Myometrial cell (primary cell): ENCODE data around the gene PKLR. TPM values are rescaled to one million over a fixed set of nuclear protein-coding genes. Genes with fewer than 3 reads are reported as not detected.

Experiments
- total RNA-seq: library from RNA; depleted of rRNA; stranded (reverse); fragments of >200 nt; gene quantifications from 2 replicates; pipeline ENCODE4 v1.2.3, GENCODE V29; 2015

PKLR gene
- total RNA-seq = not detected in 2 replicates

DNA sequence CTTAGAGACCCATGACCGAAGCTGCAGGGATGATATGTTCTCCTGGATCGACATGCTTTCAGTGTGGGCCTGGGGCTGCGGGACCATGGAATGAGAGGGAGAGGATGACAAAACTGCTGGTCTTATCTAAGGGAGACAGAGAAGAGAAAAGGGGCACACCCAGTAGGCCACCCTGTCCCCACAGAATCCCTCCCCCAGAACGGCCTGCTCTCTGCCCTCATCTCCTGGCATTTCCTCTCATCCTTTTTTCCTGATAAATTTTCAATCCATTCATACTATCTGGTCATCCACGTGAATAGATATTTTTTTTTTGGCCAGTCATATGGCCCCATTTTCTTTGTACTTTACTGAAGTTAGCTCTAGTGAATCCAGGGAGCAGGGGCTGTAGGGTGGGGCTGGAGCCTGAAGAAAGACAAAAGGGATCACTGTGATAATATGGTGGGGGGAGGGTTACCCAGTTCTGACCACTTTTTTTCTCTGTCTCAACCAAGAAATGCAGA lies at the start of gene PKLR:
Gene PKLR (minus strand): TSS at position 97 of the 500 bp plus-strand sequence. CDS start 43 bp downstream, at position 54.

DNA sequence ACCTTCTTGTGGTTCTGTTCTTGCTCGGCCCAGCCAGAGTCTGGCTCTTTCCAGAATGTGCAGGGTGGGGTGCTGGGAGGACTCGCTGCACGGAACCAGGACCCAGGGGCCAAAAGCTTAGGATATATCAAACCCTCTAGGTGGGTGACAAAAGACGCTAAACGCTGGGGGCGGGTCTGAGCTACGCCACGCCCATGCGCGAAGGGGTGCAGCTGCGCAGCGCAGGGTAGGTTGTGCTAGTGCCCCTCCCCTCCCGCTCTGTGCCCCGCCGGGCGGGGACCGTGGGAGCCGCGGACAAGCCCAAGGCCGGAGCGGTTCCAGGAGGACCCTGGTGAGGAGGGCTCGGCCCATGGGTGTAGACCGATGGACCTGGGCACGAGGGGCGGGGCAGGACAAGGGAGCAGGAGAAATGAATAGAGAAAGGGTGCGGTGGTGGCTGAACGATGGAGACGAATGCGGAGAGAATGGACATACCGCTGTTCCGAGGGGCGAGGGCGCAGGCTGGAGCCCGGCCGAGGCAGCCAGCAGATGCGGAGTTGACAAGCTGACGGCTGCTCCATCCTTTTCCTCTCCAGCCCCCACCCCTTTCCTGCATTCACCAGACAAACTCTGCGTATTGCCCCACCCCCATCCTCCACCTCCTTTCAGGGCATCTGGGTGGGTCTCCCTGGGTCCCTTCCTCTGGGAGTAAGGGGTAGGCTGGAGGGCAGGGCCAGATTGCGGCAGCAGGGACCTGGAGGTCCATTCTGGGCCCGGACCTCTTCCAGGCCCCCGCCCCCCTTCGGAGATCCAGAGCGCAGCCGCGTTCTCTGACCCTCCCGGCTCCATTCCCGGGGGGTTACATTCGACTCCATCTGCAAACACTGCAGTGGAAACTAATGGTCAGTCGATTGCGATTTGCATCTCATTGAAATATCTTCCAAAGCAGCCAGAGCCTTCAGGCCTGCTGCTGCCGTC lies 19.7 kb upstream of the PKLR start, which contains the start of gene RUSC1:
Gene RUSC1 (plus strand): TSS at position 234 of the 957 bp plus-strand sequence. CDS start 880 bp downstream, outside the sequence.

GRCh38 chr1:155308493-155309422 lies 7.5 kb upstream of the PKLR start, which contains the start of gene FDPS:
Gene FDPS (plus strand): TSS chr1:155308866. CDS start chr1:155309790, 924 bp downstream.

DNA sequence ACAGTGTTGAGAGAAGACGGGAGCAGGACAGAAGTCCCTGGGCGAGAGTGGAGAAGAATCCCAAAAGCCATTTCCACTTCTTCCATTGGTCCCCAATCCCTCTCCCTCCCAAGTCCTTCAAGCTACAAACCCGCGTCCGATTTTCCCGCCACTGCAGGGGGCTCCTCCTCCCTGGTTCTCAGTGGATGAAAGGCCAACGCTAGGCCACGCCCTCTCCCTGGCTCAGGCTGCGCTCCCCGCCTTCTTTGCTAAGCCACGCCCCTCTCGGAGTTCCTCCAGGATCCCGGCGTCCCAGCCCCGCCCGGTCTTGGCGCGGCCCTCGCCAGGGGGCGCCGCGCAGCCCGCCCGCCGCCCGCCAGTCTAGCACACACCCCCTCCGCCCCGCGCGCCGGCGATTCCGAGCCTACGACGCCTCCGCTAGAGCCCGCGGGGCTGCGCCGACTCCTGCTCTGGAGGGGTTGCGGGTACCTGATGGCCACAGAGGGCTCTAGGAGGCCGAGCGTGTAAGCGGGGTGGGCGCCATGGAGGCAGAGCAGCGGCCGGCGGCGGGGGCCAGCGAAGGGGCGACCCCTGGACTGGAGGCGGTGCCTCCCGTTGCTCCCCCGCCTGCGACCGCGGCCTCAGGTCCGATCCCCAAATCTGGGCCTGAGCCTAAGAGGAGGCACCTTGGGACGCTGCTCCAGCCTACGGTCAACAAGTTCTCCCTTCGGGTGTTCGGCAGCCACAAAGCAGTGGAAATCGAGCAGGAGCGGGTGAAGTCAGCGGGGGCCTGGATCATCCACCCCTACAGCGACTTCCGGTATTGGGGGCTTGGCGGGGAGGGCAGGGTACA lies 24.0 kb downstream of the PKLR start, which contains the start of gene HCN3:
Gene HCN3 (plus strand): TSS at position 394 of the 832 bp plus-strand sequence. CDS start 128 bp downstream, at position 522.

DNA sequence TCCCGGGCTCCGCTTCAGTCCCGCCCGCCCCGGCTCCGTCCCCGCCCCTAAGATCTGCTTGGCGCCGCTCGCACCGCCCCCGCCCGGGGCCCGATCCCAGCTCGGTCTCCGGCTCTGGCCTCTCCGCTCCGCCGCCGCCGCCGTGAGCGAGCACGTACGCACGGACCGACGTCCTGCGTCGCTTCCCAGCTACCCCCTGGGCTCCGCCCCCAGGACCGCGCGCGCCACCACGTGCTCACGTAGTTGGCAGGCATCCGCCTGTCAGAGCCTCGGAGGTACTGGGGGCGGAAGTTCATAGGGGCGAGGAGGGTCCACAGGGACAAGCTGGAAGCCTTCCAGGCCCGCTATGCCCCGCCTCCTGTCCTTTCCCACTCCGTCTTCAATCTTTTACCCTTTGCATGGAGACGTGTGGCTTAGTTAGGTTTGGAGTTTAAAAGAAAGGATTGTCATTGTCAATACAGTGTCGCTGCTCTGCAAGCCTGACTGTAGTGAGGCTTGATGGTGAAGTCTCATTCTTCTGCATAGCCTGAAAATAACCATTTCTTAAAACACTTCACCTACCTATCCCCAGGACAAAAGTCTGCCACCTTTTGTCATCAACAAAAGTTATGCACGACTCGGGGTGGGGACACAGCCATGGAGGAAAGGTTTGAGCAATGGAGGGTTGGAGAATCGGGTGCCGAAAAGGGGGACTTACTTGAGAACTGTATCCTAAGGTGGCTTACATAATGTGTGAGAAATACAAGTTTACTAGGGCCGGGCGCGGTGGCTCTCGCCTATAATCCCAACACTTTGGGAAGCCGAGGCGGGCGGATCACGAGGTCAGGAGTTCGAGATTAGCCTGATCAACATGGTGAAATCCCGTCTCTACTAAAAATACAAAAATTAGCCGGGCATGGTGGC lies 27.6 kb downstream of the PKLR start, which contains the start of gene CLK2:
Gene CLK2 (minus strand): TSS at position 162 of the 903 bp plus-strand sequence. CDS start 2,527 bp downstream, outside the sequence.

DNA sequence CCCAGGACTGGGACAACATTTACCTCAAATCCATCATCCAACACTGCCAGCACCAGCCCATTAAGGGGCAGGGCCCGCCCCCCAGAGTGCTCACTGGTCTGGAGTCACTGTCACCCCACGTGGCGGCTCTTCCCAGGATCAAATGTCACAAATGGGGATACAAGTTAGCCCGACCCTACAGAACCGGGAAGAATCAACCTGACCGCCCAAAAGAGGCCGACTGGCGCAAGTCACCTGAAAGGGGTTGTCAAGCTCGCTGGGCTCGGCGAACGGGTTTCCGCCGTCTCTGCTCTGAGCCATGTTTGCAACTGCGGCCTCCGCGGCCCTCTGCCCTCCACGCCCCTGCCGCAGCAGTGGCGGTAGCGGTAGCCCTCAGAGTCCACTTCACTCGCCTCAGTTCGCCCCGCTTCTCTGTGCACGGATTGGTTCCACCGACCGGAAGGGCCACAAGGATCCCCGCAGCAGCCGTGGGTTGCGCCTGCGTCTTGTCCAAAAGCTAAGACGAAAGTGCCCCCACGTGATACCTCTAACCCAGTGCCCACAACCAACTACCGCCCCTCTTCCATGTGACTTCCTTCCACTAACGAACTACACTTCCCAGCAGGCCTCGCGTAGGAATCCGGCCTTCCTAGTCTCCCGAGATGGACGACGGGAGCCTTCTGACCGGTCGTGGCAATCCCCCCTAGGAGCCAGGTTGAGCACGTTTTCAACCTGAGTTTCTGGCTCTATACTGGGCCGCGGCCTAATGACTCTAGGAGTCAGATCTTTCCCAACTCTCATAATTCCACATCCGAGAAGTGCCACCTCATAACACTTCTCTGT lies 39.2 kb downstream of the PKLR start, which contains the start of gene SCAMP3:
Gene SCAMP3 (minus strand): TSS at position 509 of the 822 bp plus-strand sequence. CDS start 209 bp downstream, at position 300.

DNA sequence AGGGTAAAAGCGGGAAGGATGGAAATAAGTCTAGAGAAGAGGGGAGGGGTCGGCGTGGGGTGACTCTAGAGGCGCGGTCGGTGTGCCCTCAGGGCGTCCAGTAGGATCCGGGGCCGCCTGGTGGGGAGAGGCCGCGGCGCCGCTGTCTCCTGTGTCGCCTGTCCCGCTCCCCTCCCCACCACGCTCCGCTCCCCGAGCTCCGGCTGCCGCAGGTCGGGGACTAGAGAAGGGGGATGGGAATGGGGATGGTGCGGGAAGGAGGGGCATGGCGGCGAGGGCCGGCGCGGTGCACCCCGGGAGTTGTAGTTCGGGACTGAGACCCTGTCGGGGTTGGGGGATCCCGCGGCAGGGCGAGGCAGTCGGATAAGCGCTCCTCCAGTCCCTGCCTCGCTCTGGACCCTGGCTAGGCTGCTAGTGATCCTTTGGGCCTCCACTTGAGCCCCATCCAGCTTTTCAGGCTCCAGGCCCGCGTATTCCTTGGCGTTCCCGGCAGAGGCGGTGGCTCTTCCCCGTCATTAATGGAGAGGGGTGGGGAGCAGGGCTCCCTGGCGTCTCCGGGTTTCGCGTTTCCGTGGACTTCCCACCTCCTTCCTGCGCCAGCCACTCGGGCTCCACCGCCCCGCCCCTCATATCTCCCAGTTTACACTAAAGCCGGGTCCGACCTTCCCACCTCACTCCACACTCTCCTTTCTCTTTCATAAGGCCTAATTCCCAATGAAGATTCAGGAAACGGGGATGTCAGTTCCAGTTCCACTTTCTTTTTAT lies 45.8 kb downstream of the PKLR start, which contains the start of gene ENTREP3:
Gene ENTREP3 (minus strand): TSS at position 241 of the 765 bp plus-strand sequence. CDS start 606 bp downstream, outside the sequence.

Other genes with a start within 250 kb of the PKLR start
- gene EFNA4, start 237.7 kb downstream of the PKLR start, total RNA-seq = 4.6 and 7.8 TPM in 2 replicates
- gene EFNA3, start 222.6 kb downstream of the PKLR start, total RNA-seq = 0.53 and 0.58 TPM in 2 replicates
- not detected in 2 replicates for gene EFNA1, start 173.6 kb downstream of the PKLR start, total RNA-seq
- 78.3 and 119 TPM in 2 replicates for gene SLC50A1, start 165.6 kb downstream of the PKLR start, total RNA-seq
- gene DPM3, start 160.9 kb downstream of the PKLR start, total RNA-seq = 218 and 219 TPM in 2 replicates
- 192 and 276 TPM in 2 replicates for gene KRTCAP2, start 128.1 kb downstream of the PKLR start, total RNA-seq
- 3.7 and 5.8 TPM in 2 replicates for gene TRIM46, start 127.6 kb downstream of the PKLR start, total RNA-seq
- gene THBS3, start 93.5 kb downstream of the PKLR start, total RNA-seq = 19.0 and 21.3 TPM in 2 replicates
- gene MTX1, start 92.7 kb downstream of the PKLR start, total RNA-seq = 105 and 129 TPM in 2 replicates
- 17.9 and 21.0 TPM in 2 replicates for gene ENTREP3, start 46.0 kb downstream of the PKLR start, total RNA-seq
- gene SCAMP3, start 39.1 kb downstream of the PKLR start, total RNA-seq = 92.3 and 114 TPM in 2 replicates
- 18.2 and 24.1 TPM in 2 replicates for gene CLK2, start 27.9 kb downstream of the PKLR start, total RNA-seq
- under 0.01 and 1.2 TPM in 2 replicates for gene HCN3, start 24.0 kb downstream of the PKLR start, total RNA-seq
- 1,079 and 1,092 TPM in 2 replicates for gene FDPS, start 7.4 kb upstream of the PKLR start, total RNA-seq
- 23.4 and 35.5 TPM in 2 replicates for gene RUSC1, start 19.5 kb upstream of the PKLR start, total RNA-seq